ENCODE results near the gene NFS1.
"Not testable (repeated sequence)": the region's sequence is repeated elsewhere in the genome, so short reads cannot be mapped to it uniquely, and the experiment has no call there.

The NFS1 gene

GRCh38 chr20:35695245-35695749 lies 3.9 kb downstream of the NFS1 start:
- no peak overlapping the region for H3K4me3 ChIP-seq (ENCODE audit: low read depth, low read length)
- no peak for TF ChIP-seq CTCF (IDR thresholded peaks at IDR 0.05; ENCODE audit: low read depth, low read length, missing control alignments)
- DNase-seq (ENCODE audit: low read depth) = no peak

GRCh38 chr20:35690265-35690664 lies 8.9 kb downstream of the NFS1 start:
- H3K4me3 ChIP-seq (ENCODE audit: low read depth, low read length) = no peak overlapping the region
- TF ChIP-seq CTCF (IDR thresholded peaks at IDR 0.05; ENCODE audit: low read depth, low read length, missing control alignments) = no peak

GRCh38 chr20:35686872-35687271 lies 12.3 kb downstream of the NFS1 start:
- H3K4me3 ChIP-seq (ENCODE audit: low read depth, low read length); DNase-seq (ENCODE audit: low read depth): not testable (repeated sequence)
- peak; percentile 9 for TF ChIP-seq CTCF (IDR thresholded peaks at IDR 0.05; ENCODE audit: low read depth, low read length, missing control alignments)

More at GRCh38 chr20:35690265-35690664, 8.9 kb downstream of the NFS1 start:
- DNase-seq (ENCODE audit: low read depth) = no peak

- H3K4me3 ChIP-seq (ENCODE audit: low read depth, low read length); DNase-seq (ENCODE audit: low read depth): not testable (repeated sequence)
Measured at GRCh38 chr20:35685368-35685767, 13.8 kb downstream of the NFS1 start.

GRCh38 chr20:35681960-35682359 lies 17.2 kb downstream of the NFS1 start:
- TF ChIP-seq CTCF (IDR thresholded peaks at IDR 0.05; ENCODE audit: low read depth, low read length, missing control alignments) = no peak
- no peak overlapping the region for H3K4me3 ChIP-seq (ENCODE audit: low read depth, low read length)
- DNase-seq (ENCODE audit: low read depth) = no peak

- no peak for DNase-seq (ENCODE audit: low read depth)
- no peak for TF ChIP-seq CTCF (IDR thresholded peaks at IDR 0.05; ENCODE audit: low read depth, low read length, missing control alignments)
- H3K4me3 ChIP-seq (ENCODE audit: low read depth, low read length) = no peak overlapping the region
Measured at GRCh38 chr20:35680452-35681183, 18.5 kb downstream of the NFS1 start.

GRCh38 chr20:35674921-35675320 lies 24.2 kb downstream of the NFS1 start:
- DNase-seq (ENCODE audit: low read depth) = no peak
- H3K4me3 ChIP-seq (ENCODE audit: low read depth, low read length) = no peak overlapping the region
- TF ChIP-seq CTCF (IDR thresholded peaks at IDR 0.05; ENCODE audit: low read depth, low read length, missing control alignments) = no peak
